ENCODE results near the gene NDUFC1.
A peak's percentile ranks its signal among the peaks of the same experiment; 100 is the strongest.

NDUFC1 gene

GRCh38 chr4:139245590-139245989, 56.7 kb downstream of the NDUFC1 start:
- no peak; the same call in 2 of the 3 replicates for ATAC-seq

GRCh38 chr4:139243448-139244365, 58.6 kb downstream of the NDUFC1 start:
- peak; percentile 90 for ATAC-seq

More at GRCh38 chr4:139245590-139245989, 56.7 kb downstream of the NDUFC1 start:
- no peak for TF ChIP-seq ZFP30 (CRISPR knock-in tag; IDR thresholded peaks at IDR 0.05)

GRCh38 chr4:139242511-139243051, 59.7 kb downstream of the NDUFC1 start:
- TF ChIP-seq PATZ1 (CRISPR knock-in tag; IDR thresholded peaks at IDR 0.05; ENCODE audit: borderline replicate concordance) (peak; percentile 81; the same call in 1 of the 2 replicates), PPARA (CRISPR knock-in tag; IDR thresholded peaks at IDR 0.05; ENCODE audit: borderline replicate concordance) (no peak), BACH2 (CRISPR knock-in tag; IDR thresholded peaks at IDR 0.05; ENCODE audit: borderline replicate concordance) (no peak)
- peak; percentile 11; the same call in 2 of the 3 replicates for ATAC-seq

More at GRCh38 chr4:139243448-139244365, 58.6 kb downstream of the NDUFC1 start:
- TF ChIP-seq ISL1 (CRISPR knock-in tag; IDR thresholded peaks at IDR 0.05), result peak; percentile 38; the same call in 1 of the 2 replicates
- TF ChIP-seq SNAI2 (CRISPR knock-in tag; IDR thresholded peaks at IDR 0.05), result no peak
- TF ChIP-seq, protein P1, sequence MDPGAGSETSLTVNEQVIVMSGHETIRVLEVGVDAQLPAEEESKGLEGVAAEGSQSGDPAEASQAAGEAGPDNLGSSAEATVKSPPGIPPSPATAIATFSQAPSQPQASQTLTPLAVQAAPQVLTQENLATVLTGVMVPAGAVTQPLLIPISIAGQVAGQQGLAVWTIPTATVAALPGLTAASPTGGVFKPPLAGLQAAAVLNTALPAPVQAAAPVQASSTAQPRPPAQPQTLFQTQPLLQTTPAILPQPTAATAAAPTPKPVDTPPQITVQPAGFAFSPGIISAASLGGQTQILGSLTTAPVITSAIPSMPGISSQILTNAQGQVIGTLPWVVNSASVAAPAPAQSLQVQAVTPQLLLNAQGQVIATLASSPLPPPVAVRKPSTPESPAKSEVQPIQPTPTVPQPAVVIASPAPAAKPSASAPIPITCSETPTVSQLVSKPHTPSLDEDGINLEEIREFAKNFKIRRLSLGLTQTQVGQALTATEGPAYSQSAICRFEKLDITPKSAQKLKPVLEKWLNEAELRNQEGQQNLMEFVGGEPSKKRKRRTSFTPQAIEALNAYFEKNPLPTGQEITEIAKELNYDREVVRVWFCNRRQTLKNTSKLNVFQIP (CRISPR knock-in tag; IDR thresholded peaks at IDR 0.05; ENCODE audit: borderline replicate concordance, low read depth), result no peak

GRCh38 chr4:139241784-139242151, 60.5 kb downstream of the NDUFC1 start:
- no peak for ATAC-seq
- no peak for TF ChIP-seq TOX (CRISPR knock-in tag; IDR thresholded peaks at IDR 0.05; ENCODE audit: borderline replicate concordance)
- TF ChIP-seq CREB5 (CRISPR knock-in tag; IDR thresholded peaks at IDR 0.05; ENCODE audit: low read depth), result no peak

DNA sequence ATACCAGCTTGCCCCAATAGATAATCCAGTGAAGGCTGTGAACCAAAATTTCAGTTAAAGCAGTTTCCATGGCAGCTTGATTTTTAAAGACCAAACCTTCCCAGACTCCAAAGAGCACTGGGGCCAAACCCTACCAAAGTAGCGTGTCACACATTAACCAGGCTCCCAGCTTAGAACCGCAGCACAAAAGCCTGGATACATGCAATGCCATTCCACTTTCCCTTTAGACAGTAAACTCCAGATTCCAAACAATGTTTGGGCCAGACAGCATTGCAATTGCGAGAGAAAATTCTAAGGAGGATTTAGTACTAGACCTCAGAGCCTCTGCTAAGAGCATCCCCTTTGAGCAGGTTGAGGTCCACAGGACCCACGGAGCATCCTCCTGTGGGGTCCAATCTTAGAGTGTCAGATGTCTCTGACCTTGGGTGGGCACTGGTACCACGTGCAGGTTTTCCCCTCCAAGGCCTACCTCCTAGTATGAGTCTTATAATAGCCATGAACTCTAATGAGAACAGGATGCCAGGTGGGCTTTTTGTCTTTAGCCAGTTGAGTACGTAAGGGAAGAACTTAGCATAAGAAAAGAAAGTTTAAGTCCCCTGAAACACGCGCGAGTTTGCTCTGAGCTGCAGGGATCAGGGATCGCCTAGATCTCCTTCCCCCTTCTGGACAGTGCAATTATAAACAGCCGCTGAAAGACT, 61.0 kb downstream of the NDUFC1 start:
- TF ChIP-seq CSRNP3 (CRISPR knock-in tag; IDR thresholded peaks at IDR 0.05) (no peak), ZFP30 (CRISPR knock-in tag; IDR thresholded peaks at IDR 0.05) (no peak), ESRRG (CRISPR knock-in tag; IDR thresholded peaks at IDR 0.05) (no peak), ISL1 (CRISPR knock-in tag; IDR thresholded peaks at IDR 0.05) (no peak), TOX (CRISPR knock-in tag; IDR thresholded peaks at IDR 0.05; ENCODE audit: borderline replicate concordance) (no peak), TCF4 (CRISPR knock-in tag; IDR thresholded peaks at IDR 0.05; ENCODE audit: borderline replicate concordance) (no peak), ZNF70 (CRISPR knock-in tag; IDR thresholded peaks at IDR 0.05) (no peak), ZNF8 (CRISPR knock-in tag; IDR thresholded peaks at IDR 0.05) (no peak), PPARA (CRISPR knock-in tag; IDR thresholded peaks at IDR 0.05; ENCODE audit: borderline replicate concordance) (no peak), ZC3H10 (CRISPR knock-in tag; IDR thresholded peaks at IDR 0.05) (no peak), ZFP3 (CRISPR knock-in tag; IDR thresholded peaks at IDR 0.05) (no peak), PATZ1 (CRISPR knock-in tag; IDR thresholded peaks at IDR 0.05; ENCODE audit: borderline replicate concordance) (no peak)
- TF ChIP-seq, protein P1 (CRISPR knock-in tag; IDR thresholded peaks at IDR 0.05; ENCODE audit: borderline replicate concordance, low read depth), result no peak
- TF ChIP-seq, protein P2, sequence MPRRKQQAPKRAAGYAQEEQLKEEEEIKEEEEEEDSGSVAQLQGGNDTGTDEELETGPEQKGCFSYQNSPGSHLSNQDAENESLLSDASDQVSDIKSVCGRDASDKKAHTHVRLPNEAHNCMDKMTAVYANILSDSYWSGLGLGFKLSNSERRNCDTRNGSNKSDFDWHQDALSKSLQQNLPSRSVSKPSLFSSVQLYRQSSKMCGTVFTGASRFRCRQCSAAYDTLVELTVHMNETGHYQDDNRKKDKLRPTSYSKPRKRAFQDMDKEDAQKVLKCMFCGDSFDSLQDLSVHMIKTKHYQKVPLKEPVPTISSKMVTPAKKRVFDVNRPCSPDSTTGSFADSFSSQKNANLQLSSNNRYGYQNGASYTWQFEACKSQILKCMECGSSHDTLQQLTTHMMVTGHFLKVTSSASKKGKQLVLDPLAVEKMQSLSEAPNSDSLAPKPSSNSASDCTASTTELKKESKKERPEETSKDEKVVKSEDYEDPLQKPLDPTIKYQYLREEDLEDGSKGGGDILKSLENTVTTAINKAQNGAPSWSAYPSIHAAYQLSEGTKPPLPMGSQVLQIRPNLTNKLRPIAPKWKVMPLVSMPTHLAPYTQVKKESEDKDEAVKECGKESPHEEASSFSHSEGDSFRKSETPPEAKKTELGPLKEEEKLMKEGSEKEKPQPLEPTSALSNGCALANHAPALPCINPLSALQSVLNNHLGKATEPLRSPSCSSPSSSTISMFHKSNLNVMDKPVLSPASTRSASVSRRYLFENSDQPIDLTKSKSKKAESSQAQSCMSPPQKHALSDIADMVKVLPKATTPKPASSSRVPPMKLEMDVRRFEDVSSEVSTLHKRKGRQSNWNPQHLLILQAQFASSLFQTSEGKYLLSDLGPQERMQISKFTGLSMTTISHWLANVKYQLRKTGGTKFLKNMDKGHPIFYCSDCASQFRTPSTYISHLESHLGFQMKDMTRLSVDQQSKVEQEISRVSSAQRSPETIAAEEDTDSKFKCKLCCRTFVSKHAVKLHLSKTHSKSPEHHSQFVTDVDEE (CRISPR knock-in tag; IDR thresholded peaks at IDR 0.05), result no peak
- ATAC-seq, result no peak
